Right atrium auricular region (tissue), 2 donors: ENCODE results near the gene TMEM233. TPM values are rescaled to one million over a fixed set of nuclear protein-coding genes. Genes with fewer than 3 reads are reported as not detected.

ENCODE experiments used
- DNase-seq: peaks from one replicate; pipeline ENCODE4 v3.0.0-alpha.2; 2019; ENCODE audit warnings: low spot score
- H3K27ac ChIP-seq, 2 donors: fragments of 200-600 bp; sonication (generic); 1 replicate in 1 of 2; 2 replicates in 1 of 2; pipeline ENCODE4 v1.5.1; 2016 to 2019
- H3K27me3 ChIP-seq, 2 donors: fragments of 200-600 bp; sonication (generic); one replicate each; pipeline versions ENCODE4 v1.5.1 to v1.6.0; 2017 to 2019
- H3K36me3 ChIP-seq: fragments of 200-600 bp; sonication (generic); one replicate; pipeline ENCODE4 v1.5.1; 2016
- H3K4me1 ChIP-seq, 2 donors: fragments of 200-600 bp; sonication (generic); one replicate each; pipeline versions ENCODE4 v1.5.1 to v1.6.0; 2017 to 2019
- H3K4me3 ChIP-seq, 2 donors: fragments of 200-600 bp; sonication (generic); 1 replicate in 1 of 2; 2 replicates in 1 of 2; pipeline ENCODE4 v1.5.1; 2017 to 2019; ENCODE audit warnings: mild to moderate bottlenecking in 1 of 2, moderate library complexity in 1 of 2
- H3K9me3 ChIP-seq, 2 donors: fragments of 200-600 bp; sonication (generic); one replicate each; pipeline ENCODE4 v1.5.1; 2019
- CTCF ChIP-seq, 2 donors: fragments of 200-600 bp; sonication (generic); IDR thresholded peaks; one replicate each; pipeline ENCODE4 v1.5.1; 2019; ENCODE audit warnings: antibody characterized with exemption in 2 of 2
- total RNA-seq, 2 donors: library from RNA; depleted of rRNA; stranded (reverse); fragments of >200 nt; gene quantifications; one replicate each; pipeline ENCODE4 v1.1.0, GENCODE V29; 2016

Gene TMEM233
- total RNA-seq, 2 donors from 2014 or later: 0.11 to 0.28 TPM

- DNase-seq: peak; percentile 95
- peak within 1 kb of the TSS; percentile 88 to 93 for H3K4me3 ChIP-seq
- peaks cover 18% of the 10 kb centered on the region for H3K36me3 ChIP-seq
- peaks cover 0 to 38% of the 10 kb centered on the region in 2 donors for H3K4me1 ChIP-seq
- H3K27me3 ChIP-seq: no peaks in the 10 kb centered on the region
- peak within 1 kb of the TSS; percentile 88 to 93 for H3K27ac ChIP-seq
- H3K9me3 ChIP-seq: no peaks in the 10 kb centered on the region
- peak; percentile 92 to 95 for TF ChIP-seq CTCF (IDR thresholded peaks at IDR 0.05)
These were observed 74.2 kb downstream of the TMEM233 start, which contains the start of gene PRKAB1 for GRCh38 chr12:119667577-119668323. PRKAB1 (plus strand) TSS chr12:119668133; CDS start chr12:119668245, 112 bp downstream.

- no peak for DNase-seq
- no peaks in the 10 kb centered on the region for H3K27me3 ChIP-seq
- peaks cover 24% of the 10 kb centered on the region for H3K36me3 ChIP-seq
- no peaks in the 10 kb centered on the region for H3K9me3 ChIP-seq
- peak overlapping the region; percentile 88 to 93 for H3K27ac ChIP-seq
- peaks cover 0 to 45% of the 10 kb centered on the region in 2 donors for H3K4me1 ChIP-seq
- peak overlapping the region; percentile 88 to 93 for H3K4me3 ChIP-seq
- TF ChIP-seq CTCF (IDR thresholded peaks at IDR 0.05): no peak
These were observed 74.8 kb downstream of the TMEM233 start for GRCh38 chr12:119668324-119668841.

DNA sequence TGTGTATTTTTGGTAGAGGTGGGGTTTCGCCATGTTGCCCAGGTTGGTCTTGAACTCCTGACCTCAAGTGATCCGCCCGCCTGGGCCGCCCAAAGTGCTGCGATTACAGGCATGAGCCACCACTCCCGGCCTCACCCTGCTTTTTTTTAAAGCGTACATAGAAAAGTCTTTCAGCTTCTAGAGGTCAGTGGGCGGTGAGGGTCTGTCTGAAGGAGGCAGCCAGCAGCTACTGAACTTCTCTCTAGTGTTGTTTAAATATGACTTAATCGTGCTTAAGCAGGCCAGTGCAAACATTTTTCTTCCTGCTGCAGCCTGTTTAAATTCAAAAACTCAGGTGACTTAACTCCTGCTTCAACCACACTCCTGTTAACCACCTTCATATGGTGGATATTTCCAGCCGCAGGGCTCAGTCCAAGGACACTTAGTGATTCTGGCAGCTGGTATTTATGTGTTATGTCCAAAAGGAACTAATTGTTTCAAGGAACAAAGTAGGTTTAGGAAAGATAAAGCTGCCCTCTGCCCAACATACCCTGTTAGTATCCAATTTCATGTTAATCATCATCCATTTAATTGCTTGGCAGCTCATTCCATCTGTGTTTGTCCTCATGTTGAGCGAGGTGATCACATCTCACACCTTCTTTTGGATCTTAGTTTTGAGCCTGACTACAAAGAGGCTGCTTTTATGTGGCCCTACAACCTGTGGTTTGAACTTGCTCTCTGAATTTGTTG lies 76.3 kb downstream of the TMEM233 start:
- Histone ChIP-seq H3K27ac (peak overlapping the region in 1 of 2 donors; percentile 28), H3K4me3 (no peak overlapping the region), H3K27me3 (no peaks in the 10 kb centered on the region), H3K36me3 (peaks cover 39% of the 10 kb centered on the region), H3K9me3 (no peaks in the 10 kb centered on the region), H3K4me1 (peaks cover 0 to 52% of the 10 kb centered on the region in 2 donors)
- no peak for DNase-seq
- no peak for TF ChIP-seq CTCF (IDR thresholded peaks at IDR 0.05)

DNA sequence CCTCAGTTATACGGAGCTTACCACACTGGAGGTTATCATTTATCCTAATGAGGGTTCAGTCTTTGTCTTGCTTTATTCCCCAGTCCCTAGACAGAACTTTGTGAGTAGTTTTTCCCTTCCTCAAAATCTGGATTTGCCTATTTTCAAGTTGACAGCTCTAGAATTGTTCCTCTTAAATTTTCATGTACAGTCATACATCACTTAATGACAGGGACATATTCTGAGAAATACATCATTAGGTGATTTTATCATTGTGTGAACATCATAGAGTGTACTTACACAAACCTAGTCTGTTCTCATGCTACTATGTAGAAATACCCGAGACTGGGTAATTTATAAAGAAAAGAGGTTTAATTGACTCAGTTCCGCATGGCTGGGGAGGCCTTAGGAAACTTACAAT lies 77.5 kb downstream of the TMEM233 start:
- Histone ChIP-seq H3K27me3 (no peaks in the 10 kb centered on the region), H3K4me3 (no peak overlapping the region), H3K27ac (no peak overlapping the region), H3K4me1 (peaks cover 0 to 49% of the 10 kb centered on the region in 2 donors), H3K36me3 (peaks cover 51% of the 10 kb centered on the region), H3K9me3 (no peaks in the 10 kb centered on the region)
- no peak for DNase-seq
- no peak for TF ChIP-seq CTCF (IDR thresholded peaks at IDR 0.05)

DNA sequence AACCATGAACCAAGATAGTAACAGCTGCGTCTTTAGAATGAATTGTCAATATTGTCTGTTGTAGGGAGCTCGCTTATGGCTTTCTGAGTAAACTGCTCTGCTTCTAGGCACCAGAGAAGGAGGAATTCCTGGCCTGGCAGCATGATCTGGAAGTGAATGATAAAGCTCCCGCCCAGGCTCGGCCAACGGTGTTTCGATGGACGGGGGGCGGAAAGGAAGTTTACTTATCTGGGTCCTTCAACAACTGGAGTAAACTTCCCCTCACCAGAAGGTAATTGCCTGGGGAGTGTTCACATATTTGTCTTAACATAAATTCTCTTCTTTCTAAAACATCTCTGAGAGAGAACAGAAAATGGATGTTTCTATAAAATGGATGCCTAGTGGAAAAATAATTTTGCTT lies 78.6 kb downstream of the TMEM233 start:
- peaks cover 0 to 38% of the 10 kb centered on the region in 2 donors for H3K4me1 ChIP-seq
- peaks cover 62% of the 10 kb centered on the region for H3K36me3 ChIP-seq
- H3K27ac ChIP-seq: peak overlapping the region in 1 of 2 donors; percentile 46
- no peak overlapping the region for H3K4me3 ChIP-seq
- no peaks in the 10 kb centered on the region for H3K27me3 ChIP-seq
- no peaks in the 10 kb centered on the region for H3K9me3 ChIP-seq
- no peak for TF ChIP-seq CTCF (IDR thresholded peaks at IDR 0.05)
- DNase-seq: no peak
